Stimulated activated CD4-positive, alpha-beta T cell treated with anti-CD3 and anti-CD28 coated beads, Interleukin-12 subunit alpha, Interleukin-12 subunit beta, amount 100 ng/mL, for 24 hours (primary cell): ENCODE data around the gene WNT4.

Experiments
- DNase-seq, 2 experiments: peaks; one replicate each; pipeline ENCODE4 v3.0.0-alpha.2; 2020; ENCODE audit warnings: low read depth in 2 of 2

Gene WNT4

GRCh38 chr1:22129501-22130117 is 13.3 kb downstream of the WNT4 start:
- no peak for DNase-seq

GRCh38 chr1:22128392-22128791 is 14.5 kb downstream of the WNT4 start:
- DNase-seq = no peak

- DNase-seq = no peak
These were observed 15.2 kb downstream of the WNT4 start for GRCh38 chr1:22127731-22128130.

GRCh38 chr1:22127248-22127647 is 15.6 kb downstream of the WNT4 start:
- DNase-seq = no peak

- no peak for DNase-seq
These were observed 16.4 kb downstream of the WNT4 start for GRCh38 chr1:22126531-22126930.

- no peak for DNase-seq
These were observed 18.2 kb downstream of the WNT4 start for GRCh38 chr1:22124592-22125229.

GRCh38 chr1:22123901-22124404 is 18.9 kb downstream of the WNT4 start:
- DNase-seq = no peak

GRCh38 chr1:22123071-22123390 is 19.9 kb downstream of the WNT4 start:
- no peak for DNase-seq

- no peak for DNase-seq
These were observed 20.4 kb downstream of the WNT4 start for GRCh38 chr1:22122273-22123070.

GRCh38 chr1:22121421-22121911 is 21.4 kb downstream of the WNT4 start:
- DNase-seq = no peak

- no peak for DNase-seq
These were observed 22.5 kb downstream of the WNT4 start for GRCh38 chr1:22120469-22120790.

GRCh38 chr1:22119626-22120468 is 23.1 kb downstream of the WNT4 start:
- DNase-seq = no peak

- DNase-seq = no peak
These were observed 24.5 kb downstream of the WNT4 start for GRCh38 chr1:22118291-22118992.

- DNase-seq = no peak
These were observed 25.0 kb downstream of the WNT4 start for GRCh38 chr1:22117851-22118250.

- no peak for DNase-seq
These were observed 25.7 kb downstream of the WNT4 start for GRCh38 chr1:22117238-22117637.

- no peak for DNase-seq
These were observed 27.6 kb downstream of the WNT4 start for GRCh38 chr1:22115286-22115685.

- no peak for DNase-seq
These were observed 28.5 kb downstream of the WNT4 start for GRCh38 chr1:22114083-22115012.

GRCh38 chr1:22112554-22112953 is 30.3 kb downstream of the WNT4 start:
- no peak for DNase-seq

GRCh38 chr1:22111620-22112019 is 31.3 kb downstream of the WNT4 start:
- DNase-seq = no peak

- DNase-seq = no peak
These were observed 31.8 kb downstream of the WNT4 start for GRCh38 chr1:22111115-22111514.
